Activated CD4-positive, alpha-beta T cell treated with anti-CD3 and anti-CD28 coated beads for 36 hours (primary cell): ENCODE results near the gene RXRA. TPM values are rescaled to one million over a fixed set of nuclear protein-coding genes. Genes with fewer than 3 reads are reported as not detected.

ENCODE experiments used
- ATAC-seq: fragments of 200-7000 bp; cut with Tn5 transposase; one replicate; pipeline ENCODE4 v1.10.0; 2021; ENCODE audit warnings: mild to moderate bottlenecking, moderate library complexity
- CTCF ChIA-PET: fragments of 350-600 bp; sonication (Branson Sonifier 250); formaldehyde crosslinking; loops from one replicate; lab custom pipeline; 2021; ENCODE audit warnings: antibody characterized with exemption; lab: Charles Lee
- POLR2A ChIA-PET: fragments of 350-600 bp; sonication (Branson Sonifier 250); formaldehyde crosslinking; loops from one replicate; lab custom pipeline; 2021; ENCODE audit warnings: antibody characterized with exemption, inconsistent platforms; lab: Charles Lee
- DNase-seq: peaks from one replicate; pipeline ENCODE4 v3.0.0-alpha.2; 2020
- H3K27ac Mint-ChIP-seq: one replicate; pipeline ENCODE4 v1.8.0; 2021; ENCODE audit warnings: mixed read lengths
- H3K27me3 Mint-ChIP-seq: one replicate; pipeline ENCODE4 v1.8.0; 2021; ENCODE audit warnings: mixed read lengths
- H3K36me3 Mint-ChIP-seq: one replicate; pipeline ENCODE4 v1.8.0; 2021; ENCODE audit warnings: low read depth, mixed read lengths
- H3K4me1 Mint-ChIP-seq: one replicate; pipeline ENCODE4 v1.8.0; 2021; ENCODE audit warnings: mixed read lengths
- H3K4me3 Mint-ChIP-seq: one replicate; pipeline ENCODE4 v1.8.0; 2021; ENCODE audit warnings: mild to moderate bottlenecking, moderate library complexity, mixed read lengths
- H3K9me3 Mint-ChIP-seq: one replicate; pipeline ENCODE4 v1.8.0; 2021; ENCODE audit warnings: low read depth, mixed read lengths
- intact Hi-C, 2 experiments: fragments of 100-400 bp; cut with DNase I in 1 of 2; cut with micrococcal nuclease in 1 of 2; formaldehyde crosslinking; loops; one replicate each; pipeline versions ENCODE4 v1.14.2 to v1.15.1; 2022 to 2024; cut with DNase I, micrococcal nuclease
- total RNA-seq, 2 experiments: library from RNA; stranded (reverse); gene quantifications; one replicate each; pipeline ENCODE4 v1.2.3, GENCODE V29; 2021

Gene RXRA
- total RNA-seq, 2 experiments from 2014 or later, result 17.6 to 20.9 TPM

- no peak overlapping the region for H3K4me3 Mint-ChIP-seq
- CTCF ChIA-PET, result no interaction called here
- POLR2A ChIA-PET, result no interaction called here
- no peaks in the 10 kb centered on the region for H3K36me3 Mint-ChIP-seq
- peaks cover 5% of the 10 kb centered on the region for H3K27me3 Mint-ChIP-seq
- ATAC-seq (no peak), DNase-seq (no peak)
- H3K4me1 Mint-ChIP-seq, result no peaks in the 10 kb centered on the region
- no peak overlapping the region for H3K27ac Mint-ChIP-seq
- intact Hi-C loops, result no loop called here
- H3K9me3 Mint-ChIP-seq, result no peaks in the 10 kb centered on the region
These were observed 11.1 kb upstream of the RXRA start for GRCh38 chr9:134314950-134315715.

DNA sequence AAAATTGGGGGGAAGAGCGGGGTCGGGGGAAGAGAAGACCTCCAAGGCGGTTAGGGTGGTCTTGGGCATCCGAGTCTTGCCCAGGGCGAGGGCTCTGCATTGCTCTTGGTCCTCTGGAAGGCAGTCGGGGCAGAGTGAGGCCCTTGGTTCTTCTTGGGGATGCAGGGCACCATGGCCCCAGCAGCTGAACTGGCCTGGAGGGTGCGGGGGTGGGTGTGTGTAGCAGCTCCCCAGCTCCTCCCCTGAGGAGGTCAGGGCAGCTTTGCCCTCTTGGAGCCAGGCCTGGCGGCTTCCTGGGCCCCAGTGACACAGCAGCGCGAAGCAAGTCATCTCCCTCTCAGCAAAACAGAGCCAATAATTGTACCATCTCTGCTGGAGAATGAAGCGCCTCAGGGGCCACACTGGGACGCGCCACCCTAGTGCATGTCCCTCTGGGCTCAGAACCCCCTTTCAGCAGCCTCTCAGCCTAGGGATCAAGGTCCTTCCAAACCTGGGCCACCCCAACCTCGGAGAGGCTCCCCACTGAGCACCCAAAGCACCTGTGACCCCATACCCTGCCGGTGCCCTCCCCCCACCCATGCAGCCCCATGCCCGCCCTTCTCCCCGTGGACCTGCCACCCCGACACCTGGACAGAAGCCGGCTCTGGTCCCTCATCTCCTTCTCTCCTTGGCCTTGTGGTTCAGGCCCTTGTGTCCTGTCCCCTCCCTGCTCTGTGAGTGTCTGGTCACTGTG is 10.4 kb upstream of the RXRA start:
- POLR2A ChIA-PET, result no interaction called here

DNA sequence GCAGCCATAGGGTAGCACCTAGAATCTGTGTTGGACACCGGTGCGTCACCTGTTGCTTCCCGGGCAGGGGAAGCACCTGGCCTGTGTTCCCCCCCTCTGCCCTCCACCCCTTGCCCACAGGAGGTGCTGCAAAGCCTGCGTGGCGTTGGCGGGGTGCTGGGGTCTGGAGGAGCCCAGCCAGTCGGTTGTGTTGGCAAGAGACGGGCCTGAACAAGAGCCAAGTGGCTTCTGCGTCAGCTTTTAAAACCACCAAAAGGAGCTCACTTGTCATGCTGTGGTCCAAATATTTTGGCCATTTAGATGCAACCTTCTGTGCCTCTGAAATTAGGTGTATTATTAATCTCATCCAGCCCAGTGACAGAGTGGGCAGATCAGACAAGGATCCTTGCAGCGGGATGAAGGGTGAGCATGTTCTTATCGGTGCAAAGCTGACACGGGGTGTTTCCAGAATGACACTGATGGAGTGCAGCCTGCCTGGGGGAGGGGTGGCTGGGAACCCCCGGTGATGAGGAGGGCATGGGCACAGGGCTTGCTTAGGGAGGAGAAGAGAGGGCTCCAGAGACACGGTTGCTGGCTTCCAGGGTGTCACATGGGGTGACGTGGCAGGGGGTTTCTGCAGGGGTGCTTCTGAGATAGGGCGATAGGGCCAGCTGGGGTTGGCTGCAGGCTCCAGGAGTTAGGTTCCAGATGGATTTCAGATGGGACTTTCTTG is 9.7 kb upstream of the RXRA start:
- H3K4me3 Mint-ChIP-seq, result no peak overlapping the region
- no peaks in the 10 kb centered on the region for H3K4me1 Mint-ChIP-seq
- no peak for ATAC-seq
- H3K27ac Mint-ChIP-seq, result no peak overlapping the region
- intact Hi-C loops, result no loop called here
- no peaks in the 10 kb centered on the region for H3K36me3 Mint-ChIP-seq
- no peak for DNase-seq
- peaks cover 2% of the 10 kb centered on the region for H3K27me3 Mint-ChIP-seq
- ChIA-PET CTCF (interaction anchor here (0.8 kb wide), 1 partner anchor 12 kb away, joined by 4 read pairs; no protein-coding TSS in a partner anchor), POLR2A (no interaction called here)
- no peaks in the 10 kb centered on the region for H3K9me3 Mint-ChIP-seq

More for the DNA sequence above, 10.4 kb upstream of the RXRA start:
- CTCF ChIA-PET, result interaction anchor here (0.8 kb wide), 1 partner anchor 12 kb away, joined by 4 read pairs; no protein-coding TSS in a partner anchor
- intact Hi-C loops, result no loop called here
- Mint-ChIP-seq H3K27me3 (peaks cover 5% of the 10 kb centered on the region), H3K4me1 (no peaks in the 10 kb centered on the region), H3K4me3 (no peak overlapping the region), H3K9me3 (no peaks in the 10 kb centered on the region), H3K27ac (no peak overlapping the region), H3K36me3 (no peaks in the 10 kb centered on the region)
- DNase-seq, result no peak
- no peak for ATAC-seq

DNA sequence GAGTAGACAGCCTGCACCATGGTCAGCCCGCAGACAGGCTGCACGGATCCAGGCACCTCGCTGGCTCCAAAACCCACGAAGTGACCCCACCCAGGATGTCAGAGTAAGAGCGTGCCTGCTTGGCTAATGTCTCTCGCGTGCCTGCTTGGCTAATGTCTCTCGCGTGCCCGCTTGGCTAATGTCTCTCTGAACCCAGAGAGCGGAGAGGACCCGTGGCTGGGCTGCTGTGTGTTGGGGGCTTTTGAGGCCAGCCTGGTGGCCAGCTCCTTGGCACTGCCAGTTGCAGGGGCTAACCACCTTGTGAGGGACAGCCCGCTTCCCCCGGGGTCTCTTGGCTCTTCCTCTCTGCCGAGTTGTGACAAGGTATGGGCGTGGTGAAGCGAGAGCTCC is 8.9 kb upstream of the RXRA start:
- DNase-seq, result no peak
- intact Hi-C loops, result no loop called here
- Mint-ChIP-seq H3K27ac (no peak overlapping the region), H3K27me3 (no peaks in the 10 kb centered on the region), H3K4me1 (no peaks in the 10 kb centered on the region), H3K9me3 (no peaks in the 10 kb centered on the region), H3K36me3 (no peaks in the 10 kb centered on the region), H3K4me3 (no peak overlapping the region)
- ATAC-seq, result no peak
- POLR2A ChIA-PET, result no interaction called here
- CTCF ChIA-PET, result interaction anchor here (1.0 kb wide), 1 partner anchor 11 kb away, joined by 3 read pairs; no protein-coding TSS in a partner anchor

- H3K27me3 Mint-ChIP-seq, result no peaks in the 10 kb centered on the region
- no peak for ATAC-seq
- no peak overlapping the region for H3K4me3 Mint-ChIP-seq
- ChIA-PET CTCF (interaction anchor here (1.0 kb wide), 1 partner anchor 10 kb away, joined by 3 read pairs; no protein-coding TSS in a partner anchor), POLR2A (no interaction called here)
- no peaks in the 10 kb centered on the region for H3K36me3 Mint-ChIP-seq
- H3K9me3 Mint-ChIP-seq, result no peaks in the 10 kb centered on the region
- no peaks in the 10 kb centered on the region for H3K4me1 Mint-ChIP-seq
- H3K27ac Mint-ChIP-seq, result no peak overlapping the region
- intact Hi-C loops, result no loop called here
- DNase-seq, result no peak
These were observed 8.4 kb upstream of the RXRA start for GRCh38 chr9:134317790-134318414.

DNA sequence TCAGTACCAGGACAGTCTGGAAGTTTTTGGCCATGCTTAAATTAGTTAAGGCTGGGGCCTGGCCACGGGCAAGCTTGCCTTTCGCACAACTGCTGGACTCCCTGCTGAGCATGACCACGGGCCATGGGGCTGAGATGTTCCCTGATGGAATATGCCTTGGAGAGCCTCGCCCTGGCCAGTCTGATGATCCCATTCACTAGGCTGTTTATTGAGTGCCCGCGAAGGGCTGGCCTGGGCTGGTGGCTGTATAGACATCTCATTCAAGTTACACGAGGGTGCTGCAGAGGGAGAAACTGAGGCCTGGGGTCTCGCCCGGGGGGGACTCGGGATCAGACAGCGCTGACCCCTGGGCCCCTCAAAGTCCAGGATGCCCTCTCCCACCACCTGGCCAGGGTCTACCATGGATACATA is 7.8 kb upstream of the RXRA start:
- Mint-ChIP-seq H3K4me1 (no peaks in the 10 kb centered on the region), H3K27me3 (no peaks in the 10 kb centered on the region), H3K27ac (no peak overlapping the region), H3K36me3 (no peaks in the 10 kb centered on the region), H3K4me3 (no peak overlapping the region), H3K9me3 (no peaks in the 10 kb centered on the region)
- DNase-seq, result no peak
- no peak for ATAC-seq
- intact Hi-C loops, result no loop called here
- ChIA-PET POLR2A (no interaction called here), CTCF (no interaction called here)

DNA sequence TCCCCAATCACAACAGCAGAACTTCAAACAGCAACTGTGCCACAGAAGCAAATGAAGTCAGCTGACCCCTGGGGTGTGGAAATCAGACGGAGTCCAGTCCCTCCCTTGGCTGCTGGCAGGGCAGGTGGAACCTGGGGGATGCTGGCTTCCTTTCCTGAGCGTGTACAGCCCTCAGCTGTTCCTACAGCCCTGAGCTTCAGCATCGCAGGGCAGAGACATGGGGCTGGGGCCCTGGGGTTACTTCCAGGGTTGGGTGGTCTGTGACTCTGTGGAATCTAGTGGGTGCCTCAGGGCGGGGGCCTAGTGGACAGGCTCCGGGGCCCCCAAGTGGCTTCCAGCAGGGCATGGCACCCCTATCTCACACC is 7.3 kb upstream of the RXRA start:
- no peak overlapping the region for H3K27ac Mint-ChIP-seq

DNA sequence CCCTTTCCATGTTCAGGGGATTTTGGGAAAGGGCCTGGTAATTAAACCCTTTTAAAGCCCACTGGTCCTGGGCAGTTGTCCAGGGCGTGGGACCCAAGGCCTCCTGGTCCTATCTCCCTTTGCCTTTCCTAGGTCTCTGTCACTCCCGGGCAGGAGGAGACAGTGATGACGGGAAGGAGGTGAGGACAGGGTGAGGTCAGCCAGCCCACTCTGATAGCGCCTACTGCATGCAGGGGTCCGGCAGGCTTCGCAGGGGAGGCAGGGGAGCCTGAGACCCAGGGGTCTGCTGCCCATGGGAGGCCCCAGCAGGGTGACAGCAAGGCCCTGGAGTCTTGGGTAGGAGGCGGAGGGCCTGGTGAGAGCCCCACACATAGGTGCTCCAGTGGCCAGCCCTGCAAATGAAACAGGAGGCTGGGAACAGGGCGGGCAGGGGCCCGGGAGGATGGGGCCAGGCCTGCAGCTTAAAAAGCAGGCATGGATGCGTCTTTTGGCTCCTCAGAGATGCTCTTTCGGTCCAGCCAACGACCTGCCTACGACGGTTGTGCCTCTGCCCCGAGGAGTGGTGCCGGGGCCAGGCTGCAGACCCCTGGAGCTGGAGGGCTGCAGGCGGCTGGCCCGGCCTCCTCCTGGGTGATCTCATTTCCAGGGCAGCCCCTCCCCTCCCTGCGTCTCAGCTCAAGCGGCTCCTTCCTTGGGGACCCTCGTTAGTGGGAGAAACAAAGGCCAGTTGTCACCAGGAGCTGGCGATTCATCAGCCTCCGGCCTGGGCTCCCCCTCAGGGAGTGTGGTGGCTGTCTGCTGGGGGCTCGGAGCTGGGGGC is 6.7 kb upstream of the RXRA start:
- H3K27ac Mint-ChIP-seq, result no peak overlapping the region
- H3K9me3 Mint-ChIP-seq, result no peaks in the 10 kb centered on the region
- peaks cover under 1% of the 10 kb centered on the region for H3K4me1 Mint-ChIP-seq
- intact Hi-C loops, result no loop called here
- POLR2A ChIA-PET, result no interaction called here
- no peaks in the 10 kb centered on the region for H3K36me3 Mint-ChIP-seq
- DNase-seq (no peak), ATAC-seq (no peak)
- no peak overlapping the region for H3K4me3 Mint-ChIP-seq
- peaks cover under 1% of the 10 kb centered on the region for H3K27me3 Mint-ChIP-seq
- CTCF ChIA-PET, result no interaction called here

More for the DNA sequence above, 7.3 kb upstream of the RXRA start:
- Mint-ChIP-seq H3K4me3 (no peak overlapping the region), H3K4me1 (no peaks in the 10 kb centered on the region), H3K36me3 (no peaks in the 10 kb centered on the region), H3K27me3 (no peaks in the 10 kb centered on the region), H3K9me3 (no peaks in the 10 kb centered on the region)
- ATAC-seq (no peak), DNase-seq (no peak)
- intact Hi-C loops, result no loop called here
- ChIA-PET POLR2A (no interaction called here), CTCF (no interaction called here)

- Mint-ChIP-seq H3K4me1 (peaks cover 3% of the 10 kb centered on the region), H3K4me3 (no peak overlapping the region), H3K9me3 (no peaks in the 10 kb centered on the region), H3K36me3 (no peaks in the 10 kb centered on the region), H3K27me3 (peaks cover 3% of the 10 kb centered on the region), H3K27ac (no peak overlapping the region)
- no peak for ATAC-seq
- DNase-seq, result no peak
- intact Hi-C loops, result no loop called here
- ChIA-PET POLR2A (interaction anchor here (0.6 kb wide), 1 partner anchor 125 kb away, joined by 6 read pairs; no protein-coding TSS in a partner anchor), CTCF (no interaction called here)
These were observed 6.0 kb upstream of the RXRA start for GRCh38 chr9:134320126-134320867.

DNA sequence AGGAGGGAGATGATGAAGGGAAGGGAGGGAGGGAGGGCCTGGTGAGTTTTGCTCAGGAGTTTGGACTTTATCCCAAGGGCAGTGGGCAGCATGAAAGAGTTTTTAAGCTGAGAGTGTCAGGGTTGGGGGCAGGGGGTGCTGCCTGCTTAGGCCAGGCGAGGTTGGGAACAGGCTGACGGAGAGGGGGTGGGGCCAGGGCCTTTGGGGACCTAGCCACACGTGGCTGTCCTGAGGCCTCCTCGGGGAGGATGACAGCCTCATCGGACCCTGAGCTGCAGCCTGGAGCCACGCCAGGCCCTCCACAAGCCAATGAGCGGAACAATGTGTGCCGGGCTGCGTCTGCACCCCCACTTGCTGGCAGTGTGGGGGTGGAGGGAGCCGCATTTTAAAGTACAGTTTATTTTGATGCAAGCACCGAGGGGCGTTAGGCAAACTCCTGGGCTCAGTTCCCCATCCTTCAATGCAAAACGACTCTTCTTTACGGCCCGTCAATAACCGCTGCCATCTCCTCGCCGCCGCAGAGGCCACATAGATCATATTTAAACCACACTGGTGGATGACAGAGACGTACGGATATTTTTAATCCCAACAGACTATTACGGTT is 5.3 kb upstream of the RXRA start:
- POLR2A ChIA-PET, result interaction anchor here (0.6 kb wide), 1 partner anchor 126 kb away, joined by 6 read pairs; no protein-coding TSS in a partner anchor
- CTCF ChIA-PET, result no interaction called here
- Mint-ChIP-seq H3K4me1 (peaks cover 3% of the 10 kb centered on the region), H3K27me3 (peaks cover 3% of the 10 kb centered on the region), H3K27ac (no peak overlapping the region), H3K36me3 (no peaks in the 10 kb centered on the region), H3K4me3 (no peak overlapping the region), H3K9me3 (no peaks in the 10 kb centered on the region)
- intact Hi-C loops, result no loop called here
- ATAC-seq (no peak), DNase-seq (no peak)
